NCI-H1417 treated with DMSO at 0.1 percent for 48 hours (cell line): ENCODE data around the gene FOXP1.

ENCODE experiments used
- DNase-seq: peaks from one replicate; lab custom pipeline; 2025; lab: John Stamatoyannopoulos, UW

FOXP1 gene

GRCh38 chr3:71485896-71486295 is 97.6 kb downstream of the FOXP1 start:
- no peak for DNase-seq

DNA sequence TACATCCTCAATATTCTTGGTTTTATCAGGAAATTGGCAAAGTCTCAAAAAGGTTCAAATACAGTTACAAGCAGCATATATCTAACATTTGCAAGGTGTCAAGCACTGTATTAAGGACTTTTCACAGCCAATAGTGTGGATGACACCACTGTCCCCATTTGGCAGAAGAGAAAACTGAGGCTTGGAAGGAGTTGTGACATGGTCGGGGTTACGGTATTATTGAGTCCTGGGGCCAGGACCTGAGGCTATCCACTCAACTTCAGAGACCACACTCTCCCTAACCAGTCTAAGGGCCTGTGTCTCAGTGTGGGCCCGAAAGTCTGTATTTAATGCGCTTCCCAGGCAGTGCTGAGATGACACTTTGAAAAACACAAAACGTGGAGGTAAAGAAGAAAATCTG is 99.1 kb downstream of the FOXP1 start:
- no peak for DNase-seq

- no peak for DNase-seq
These were observed 99.5 kb downstream of the FOXP1 start for GRCh38 chr3:71484047-71484446.

- no peak for DNase-seq
These were observed 100.8 kb downstream of the FOXP1 start for GRCh38 chr3:71482771-71483170.

DNA sequence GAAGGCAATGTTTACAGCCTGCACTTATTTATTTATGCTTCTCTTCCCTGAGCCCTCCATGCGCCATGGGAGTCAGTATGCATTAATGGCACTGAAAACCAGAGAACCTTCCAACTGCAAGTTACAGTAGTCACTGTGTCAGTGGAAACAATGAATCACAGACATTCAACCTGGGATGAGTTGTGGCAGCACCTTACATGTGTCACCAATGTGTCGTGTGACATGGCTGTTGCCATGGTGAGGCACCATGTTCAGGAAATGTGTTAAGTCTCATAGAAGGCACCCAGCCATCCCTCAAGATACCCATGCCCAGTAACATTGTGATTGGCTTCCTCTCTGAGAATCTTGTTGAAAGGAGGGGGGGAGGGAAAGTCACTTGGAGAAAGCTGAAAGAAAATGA is 105.0 kb downstream of the FOXP1 start:
- no peak for DNase-seq

DNA sequence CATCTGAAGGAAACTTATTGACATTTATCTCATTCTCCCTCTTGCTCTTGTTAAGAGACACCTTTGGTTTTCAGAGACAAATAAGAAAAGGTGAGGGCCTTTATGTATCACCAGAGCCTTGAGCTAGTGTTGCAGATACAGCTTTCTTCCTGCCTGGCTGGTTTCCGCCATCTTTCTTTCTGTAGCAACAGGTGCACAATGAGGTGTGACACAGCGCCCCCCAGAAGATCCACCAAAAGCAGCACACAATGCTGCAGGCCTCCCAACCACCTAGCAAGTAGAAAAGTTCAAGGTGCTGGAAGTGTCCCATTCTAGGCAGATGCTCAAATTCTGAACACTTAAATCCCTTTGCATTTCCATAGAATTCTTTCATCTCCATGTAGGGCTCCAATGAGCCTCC is 106.6 kb downstream of the FOXP1 start:
- DNase-seq, result no peak

- DNase-seq, result no peak
These were observed 114.4 kb downstream of the FOXP1 start for GRCh38 chr3:71469138-71469435.

DNA sequence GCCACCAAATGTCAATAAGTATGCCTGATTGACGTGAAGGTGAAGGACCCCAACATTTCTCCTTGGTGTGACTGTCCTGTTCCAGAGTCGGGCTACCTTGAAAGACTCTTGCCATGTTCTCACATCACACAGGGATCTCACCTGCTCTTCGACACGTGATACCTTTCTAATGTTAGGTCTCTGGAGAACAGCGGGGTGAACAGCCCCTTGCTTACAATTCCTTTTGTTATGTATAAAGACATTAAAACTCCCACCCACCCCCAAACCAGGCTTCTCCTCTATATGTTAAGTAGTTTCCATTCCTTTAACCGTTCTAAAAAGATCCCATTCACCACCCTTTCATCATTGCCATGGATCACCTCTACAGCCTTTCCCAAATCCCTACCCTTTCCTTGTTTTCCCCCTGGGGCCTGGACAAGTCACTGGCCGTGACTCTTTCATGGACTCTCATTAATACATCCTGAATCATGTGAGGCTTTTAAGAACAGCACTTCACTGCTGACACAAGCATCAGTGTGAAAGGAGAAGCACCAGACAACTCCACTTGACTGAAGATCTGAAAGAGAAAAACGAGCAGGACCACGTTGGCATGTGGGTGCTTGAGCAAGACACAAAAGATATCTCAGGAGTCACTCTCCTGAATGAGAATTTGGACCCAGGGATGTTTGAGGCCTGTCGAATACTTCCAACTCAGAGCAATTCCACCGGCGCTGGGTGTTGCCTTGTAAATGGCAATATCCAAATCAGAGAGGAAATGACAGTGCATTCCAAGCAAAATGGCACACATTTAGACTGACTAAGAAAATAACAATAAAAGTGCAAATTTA is 115.0 kb downstream of the FOXP1 start:
- DNase-seq, result no peak

GRCh38 chr3:71466483-71466882 is 117.0 kb downstream of the FOXP1 start:
- no peak for DNase-seq

GRCh38 chr3:71465371-71466036 is 118.0 kb downstream of the FOXP1 start:
- DNase-seq, result no peak

- no peak for DNase-seq
These were observed 118.9 kb downstream of the FOXP1 start for GRCh38 chr3:71464613-71465012.

DNA sequence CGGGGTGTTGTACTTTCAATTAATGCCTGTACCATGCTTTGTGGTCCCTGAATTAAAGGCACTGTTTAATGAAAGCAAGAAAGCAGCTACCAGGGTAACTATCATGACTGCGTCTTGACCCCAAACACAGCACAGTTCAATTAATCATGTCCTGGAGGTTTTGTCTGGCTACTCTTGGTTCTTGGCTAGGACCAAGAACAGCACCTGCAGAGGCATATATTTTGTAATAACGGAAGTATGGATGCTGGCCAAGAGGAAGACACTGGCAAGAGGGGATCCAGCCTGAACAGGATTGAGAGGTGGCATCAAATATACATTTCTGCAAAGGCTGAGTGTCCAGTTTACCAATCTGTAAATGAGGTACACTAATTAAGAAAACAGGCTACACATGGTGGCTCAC is 119.9 kb downstream of the FOXP1 start:
- DNase-seq, result no peak

DNA sequence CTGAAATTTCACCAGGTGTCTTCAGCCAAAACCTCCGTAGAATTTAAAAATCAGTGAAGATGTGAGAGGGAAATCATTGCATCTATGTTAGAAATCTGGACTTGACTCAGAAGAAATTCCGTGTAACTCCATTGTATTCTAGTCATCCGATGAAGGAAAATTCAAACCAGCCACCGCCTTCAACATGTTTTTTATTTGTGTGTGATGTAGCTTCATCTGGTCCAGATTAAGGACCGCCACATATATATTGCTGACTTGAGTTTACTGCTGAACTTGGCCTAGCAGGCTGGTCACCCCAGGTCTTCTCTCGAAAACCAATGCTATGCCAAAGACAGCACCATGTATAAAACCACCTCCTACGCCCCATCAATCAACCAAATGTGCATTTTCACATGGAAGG is 120.9 kb downstream of the FOXP1 start:
- no peak for DNase-seq

- no peak for DNase-seq
These were observed 121.6 kb downstream of the FOXP1 start for GRCh38 chr3:71461749-71462483.

DNA sequence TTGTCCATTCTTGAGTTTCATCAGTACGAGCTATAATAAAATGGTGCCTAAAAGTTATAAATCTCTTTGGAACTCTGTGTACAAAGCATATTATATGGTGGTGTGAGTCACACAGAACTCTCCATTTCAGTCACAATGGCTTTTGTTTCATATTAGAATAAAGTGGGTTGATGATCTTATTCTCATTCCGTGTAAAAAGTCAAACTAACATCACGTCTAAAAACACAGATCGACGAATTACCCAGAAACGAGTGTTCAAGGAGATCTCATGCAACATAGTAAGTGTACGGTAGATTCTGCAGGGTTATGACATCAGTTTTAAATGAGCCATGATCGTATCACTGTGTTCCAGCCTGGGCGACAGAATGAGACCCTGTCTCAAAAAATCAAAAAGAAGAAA is 122.4 kb downstream of the FOXP1 start:
- DNase-seq, result no peak

- no peak for DNase-seq
These were observed 124.6 kb downstream of the FOXP1 start for GRCh38 chr3:71458895-71459294.

GRCh38 chr3:71456826-71457225 is 126.7 kb downstream of the FOXP1 start:
- no peak for DNase-seq

- DNase-seq, result no peak
These were observed 127.4 kb downstream of the FOXP1 start for GRCh38 chr3:71456156-71456555.

- DNase-seq, result no peak
These were observed 128.8 kb downstream of the FOXP1 start for GRCh38 chr3:71454512-71455403.

- no peak for DNase-seq
These were observed 129.6 kb downstream of the FOXP1 start for GRCh38 chr3:71453822-71454511.

GRCh38 chr3:71453319-71453718 is 130.2 kb downstream of the FOXP1 start:
- no peak for DNase-seq

GRCh38 chr3:71451812-71452211 is 131.7 kb downstream of the FOXP1 start:
- DNase-seq, result no peak
